Gastroesophageal sphincter (tissue), 4 donors: ENCODE measurements around the gene MTSS2. TPM values are rescaled to one million over a fixed set of nuclear protein-coding genes. Genes with fewer than 3 reads are reported as not detected.

Experiments used
- ATAC-seq: fragments of 150-250 bp; one replicate; pipeline ENCODE4 v1.9.1; 2016; ENCODE audit warnings: mild to moderate bottlenecking, moderate library complexity
- H3K27ac ChIP-seq, 4 donors: fragments of 200-600 bp; sonication (generic) in 3 of 4; 1 replicate in 3 of 4; 2 replicates in 1 of 4; pipeline ENCODE4 v1.5.1; 2016 to 2019
- H3K27me3 ChIP-seq: fragments of 200-600 bp; sonication (generic); one replicate; pipeline ENCODE4 v1.5.1; 2019
- H3K36me3 ChIP-seq, 2 donors: fragments of 200-600 bp; sonication (generic); one replicate each; pipeline ENCODE4 v1.5.1; 2019; ENCODE audit warnings: control low read depth in 1 of 2
- H3K4me1 ChIP-seq, 3 donors: fragments of 200-600 bp; sonication (generic); 1 replicate in 2 of 3; 2 replicates in 1 of 3; pipeline ENCODE4 v1.5.1; 2016 to 2019; ENCODE audit warnings: control low read depth in 2 of 3
- H3K4me3 ChIP-seq, 2 donors: fragments of 200-600 bp; sonication (generic); one replicate each; pipeline ENCODE4 v1.5.1; 2019; ENCODE audit warnings: mild to moderate bottlenecking in 1 of 2, moderate library complexity in 1 of 2
- H3K9me3 ChIP-seq, 3 donors: fragments of 200-600 bp; sonication (generic); one replicate each; pipeline ENCODE4 v1.5.1; 2017 to 2019; ENCODE audit warnings: control low read depth in 2 of 3
- EP300 ChIP-seq: sonication (generic); formaldehyde crosslinking; IDR thresholded peaks from one replicate; pipeline ENCODE4 v1.6.1; 2017; ENCODE audit warnings: antibody characterized with exemption, mild to moderate bottlenecking
- POLR2A ChIP-seq, 2 donors: fragments of 450-650 bp; IDR thresholded peaks; one replicate each; pipeline ENCODE4 v1.6.1; 2017; ENCODE audit warnings: antibody characterized with exemption in 2 of 2, mild to moderate bottlenecking in 2 of 2, moderate library complexity in 1 of 2
- POLR2AphosphoS5 ChIP-seq: sonication (generic); formaldehyde crosslinking; IDR thresholded peaks from one replicate; pipeline ENCODE4 v1.6.1; 2017; ENCODE audit warnings: antibody characterized with exemption
- WGBS, 2 donors: methylation state at CpG; one replicate each; pipeline ENCODE4 v1.1.5; 2018; ENCODE audit warnings: low coverage in 1 of 2; 5-methylcytosine and 5-hydroxymethylcytosine counted together
- total RNA-seq, 4 donors: library from RNA; depleted of rRNA; stranded (reverse); fragments of >200 nt; gene quantifications; one replicate each; pipeline ENCODE4 v1.1.0, GENCODE V29; 2016
- TF ChIP-seq, protein P1 (sequence below), 4 experiments: fragments of 200-600 bp in 2 of 4; fragments of 450-650 bp in 2 of 4; sonication (generic) in 1 of 4; IDR thresholded peaks; one replicate each; pipeline ENCODE4 v1.5.1; 2017 to 2019; ENCODE audit warnings: antibody characterized with exemption in 4 of 4, mild to moderate bottlenecking in 2 of 4, moderate library complexity in 2 of 4

MTSS2 gene
- total RNA-seq, 4 donors from 2014 or later, result 70.9 to 234 (median 85.9) TPM

DNA sequence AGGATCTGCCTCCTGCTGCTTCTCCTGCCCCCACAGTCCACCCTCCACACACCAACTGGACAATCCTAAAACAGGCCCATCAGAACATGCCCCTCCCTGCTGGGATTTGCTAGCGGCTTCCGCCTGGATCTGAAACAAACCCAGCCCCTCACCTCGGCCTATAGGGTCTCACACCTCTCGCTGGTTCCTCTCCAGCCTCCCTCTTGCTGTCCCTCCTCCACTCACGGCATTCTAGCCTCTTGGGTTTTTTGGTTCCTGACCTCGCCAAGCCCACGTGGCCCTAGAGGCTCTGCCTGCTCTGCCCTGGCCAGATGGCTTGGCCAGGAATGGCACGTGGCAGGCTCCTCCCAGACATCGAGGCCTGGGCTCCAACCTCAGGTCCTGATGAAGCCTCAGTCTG, 15.7 kb upstream of the MTSS2 start:
- no peak overlapping the region for H3K4me3 ChIP-seq
- H3K4me1 ChIP-seq, result peaks cover 12 to 98% (median 62%) of the 10 kb centered on the region in 3 donors
- H3K9me3 ChIP-seq, result no peaks in the 10 kb centered on the region
- TF ChIP-seq, protein P1, sequence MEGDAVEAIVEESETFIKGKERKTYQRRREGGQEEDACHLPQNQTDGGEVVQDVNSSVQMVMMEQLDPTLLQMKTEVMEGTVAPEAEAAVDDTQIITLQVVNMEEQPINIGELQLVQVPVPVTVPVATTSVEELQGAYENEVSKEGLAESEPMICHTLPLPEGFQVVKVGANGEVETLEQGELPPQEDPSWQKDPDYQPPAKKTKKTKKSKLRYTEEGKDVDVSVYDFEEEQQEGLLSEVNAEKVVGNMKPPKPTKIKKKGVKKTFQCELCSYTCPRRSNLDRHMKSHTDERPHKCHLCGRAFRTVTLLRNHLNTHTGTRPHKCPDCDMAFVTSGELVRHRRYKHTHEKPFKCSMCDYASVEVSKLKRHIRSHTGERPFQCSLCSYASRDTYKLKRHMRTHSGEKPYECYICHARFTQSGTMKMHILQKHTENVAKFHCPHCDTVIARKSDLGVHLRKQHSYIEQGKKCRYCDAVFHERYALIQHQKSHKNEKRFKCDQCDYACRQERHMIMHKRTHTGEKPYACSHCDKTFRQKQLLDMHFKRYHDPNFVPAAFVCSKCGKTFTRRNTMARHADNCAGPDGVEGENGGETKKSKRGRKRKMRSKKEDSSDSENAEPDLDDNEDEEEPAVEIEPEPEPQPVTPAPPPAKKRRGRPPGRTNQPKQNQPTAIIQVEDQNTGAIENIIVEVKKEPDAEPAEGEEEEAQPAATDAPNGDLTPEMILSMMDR (IDR thresholded peaks at IDR 0.05), result no peak
- TF ChIP-seq POLR2A (IDR thresholded peaks at IDR 0.05) (no peak), EP300 (no peak), POLR2AphosphoS5 (no peak)
- peak overlapping the region; percentile 69 to 98 (median 96) for H3K27ac ChIP-seq
- peaks cover 0 to 9% of the 10 kb centered on the region in 2 donors for H3K36me3 ChIP-seq
- 77 to 88% methylated on average over 7 of the region's 9 CpGs for whole genome bisulfite sequencing, 2 donors
- ATAC-seq, result no peak
- H3K27me3 ChIP-seq, result no peaks in the 10 kb centered on the region

DNA sequence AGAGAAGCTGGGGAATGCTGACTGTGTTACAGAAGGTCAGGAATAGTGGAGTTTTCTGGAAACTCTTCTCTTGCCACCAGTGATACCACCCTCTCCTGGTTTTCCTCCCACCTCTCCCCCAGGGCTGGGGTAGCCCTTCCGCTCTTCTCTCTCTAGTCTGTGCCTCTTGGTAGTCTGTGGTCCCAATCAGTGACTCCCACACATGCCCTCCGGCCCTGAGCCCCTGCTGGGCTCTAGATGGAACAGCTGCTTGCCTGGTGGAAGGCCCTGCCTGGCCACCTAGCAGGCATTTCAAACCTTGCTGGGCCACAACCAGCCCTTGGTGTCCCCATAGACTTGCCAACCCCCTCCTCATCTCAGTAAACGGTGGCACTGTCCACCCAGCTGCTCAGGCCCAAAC, 15.2 kb upstream of the MTSS2 start:
- Histone ChIP-seq H3K9me3 (no peaks in the 10 kb centered on the region), H3K27me3 (no peaks in the 10 kb centered on the region), H3K36me3 (peaks cover 0 to 9% of the 10 kb centered on the region in 2 donors), H3K27ac (peak overlapping the region; percentile 69 to 98 (median 96)), H3K4me1 (peaks cover 12 to 98% (median 59%) of the 10 kb centered on the region in 3 donors), H3K4me3 (no peak overlapping the region)
- no peak for TF ChIP-seq POLR2A (IDR thresholded peaks at IDR 0.05)
- TF ChIP-seq, protein P1 (IDR thresholded peaks at IDR 0.05), result no peak
- no peak for TF ChIP-seq EP300
- TF ChIP-seq POLR2AphosphoS5, result no peak
- WGBS, 2 donors, result 75 to 84% methylated on average over 2 of the region's 3 CpGs
- ATAC-seq, result no peak

DNA sequence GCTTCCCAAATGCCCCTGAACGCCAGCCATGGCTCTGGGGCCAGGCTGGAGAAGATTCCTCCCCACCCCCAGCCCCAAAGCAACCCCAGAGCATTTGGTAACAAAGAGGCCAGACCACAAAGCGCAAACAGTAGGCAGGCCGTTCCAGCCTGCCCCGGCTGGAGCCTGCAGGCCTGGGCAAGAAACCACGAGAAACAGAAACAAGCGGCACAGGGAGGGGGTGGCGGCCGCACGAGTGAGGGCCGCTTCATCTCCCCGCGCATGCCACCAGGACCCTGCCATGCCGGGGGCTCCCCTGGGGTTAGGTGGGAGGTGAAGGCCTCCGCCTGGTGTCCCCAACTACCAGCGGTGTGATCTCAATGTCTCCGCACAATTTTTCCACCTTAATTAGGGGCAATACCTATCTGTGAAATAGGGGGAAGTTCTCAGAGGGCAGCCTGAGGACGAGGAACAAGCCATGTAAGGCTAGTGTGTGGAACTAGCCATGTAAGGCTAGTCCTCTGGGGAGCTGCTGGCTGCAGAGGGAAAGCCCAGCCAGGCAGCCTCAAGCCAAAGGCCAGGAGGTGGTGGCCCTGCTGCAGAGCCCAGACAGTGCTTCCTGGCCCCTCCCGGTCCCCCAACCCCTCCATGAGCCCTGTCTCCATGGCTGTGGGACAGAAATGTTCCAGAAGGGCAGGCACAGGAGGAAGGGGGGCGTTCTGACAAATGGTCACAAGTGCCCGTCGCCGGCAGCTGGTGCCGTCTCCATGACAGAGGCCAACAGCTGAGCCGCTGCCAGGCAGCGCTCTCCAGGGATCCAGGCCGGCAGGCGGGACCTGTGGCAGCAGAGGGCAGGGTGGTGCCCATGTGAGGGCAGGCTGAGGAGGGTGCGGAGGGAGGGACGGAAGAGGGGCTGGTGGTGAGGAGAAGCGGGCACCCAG, 14.5 kb upstream of the MTSS2 start:
- H3K4me3 ChIP-seq, result no peak overlapping the region
- peaks cover 0 to 9% of the 10 kb centered on the region in 2 donors for H3K36me3 ChIP-seq
- no peak for ATAC-seq
- peaks cover 12 to 98% (median 64%) of the 10 kb centered on the region in 3 donors for H3K4me1 ChIP-seq
- peak overlapping the region; percentile 69 to 98 (median 96) for H3K27ac ChIP-seq
- 56% methylated on average over 4 of the region's 30 CpGs; no CpG with 5 or more reads in 1 of the 2 donors for WGBS, 2 donors
- no peaks in the 10 kb centered on the region for H3K9me3 ChIP-seq
- H3K27me3 ChIP-seq, result no peaks in the 10 kb centered on the region
- TF ChIP-seq POLR2A (IDR thresholded peaks at IDR 0.05) (no peak), POLR2AphosphoS5 (peak; percentile 18), EP300 (no peak)
- TF ChIP-seq, protein P1 (IDR thresholded peaks at IDR 0.05), result peak in 1 of 4 experiments; percentile 15

DNA sequence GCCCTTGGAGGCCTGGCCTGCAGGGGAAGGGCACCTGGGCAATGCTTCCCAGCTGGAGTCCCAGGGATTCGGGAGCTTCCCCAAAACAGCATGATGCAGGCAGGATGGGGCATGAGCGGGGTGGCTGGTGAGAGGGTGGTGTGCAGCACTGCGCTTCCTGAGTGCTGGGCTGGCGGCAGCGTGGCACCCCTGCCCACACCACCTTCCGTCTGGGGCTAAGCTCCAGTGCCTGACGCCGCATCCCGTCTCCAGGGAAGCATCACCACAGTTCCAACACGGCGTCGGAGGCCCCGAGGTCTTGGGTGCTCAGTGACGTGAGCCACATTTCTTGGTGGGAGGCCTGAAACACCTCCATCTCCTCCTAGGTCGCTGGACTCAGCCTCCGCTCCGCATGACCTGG, 13.8 kb upstream of the MTSS2 start:
- Histone ChIP-seq H3K36me3 (peaks cover 0 to 9% of the 10 kb centered on the region in 2 donors), H3K27me3 (no peaks in the 10 kb centered on the region), H3K4me3 (no peak overlapping the region), H3K27ac (peak overlapping the region in 3 of 4 donors; percentile 95 to 98 (median 97)), H3K4me1 (peaks cover 12 to 98% (median 66%) of the 10 kb centered on the region in 3 donors), H3K9me3 (no peaks in the 10 kb centered on the region)
- ATAC-seq, result no peak
- no peak for TF ChIP-seq POLR2AphosphoS5
- no peak for TF ChIP-seq POLR2A (IDR thresholded peaks at IDR 0.05)
- TF ChIP-seq, protein P1 (IDR thresholded peaks at IDR 0.05), result no peak
- WGBS, 2 donors, result no CpG with 5 or more reads among the region's 17 CpGs
